Endothelial cell of umbilical vein (primary cell): ENCODE results near the gene ZBTB9.

Source experiments
- EZH2 ChIP-seq: IDR thresholded peaks from 2 replicates; pipeline ENCODE4 v1.6.1; 2012; ENCODE audit warnings: borderline replicate concordance, low read depth, mild to moderate bottlenecking, moderate library complexity, low read length, inconsistent platforms; ENCODE audit not compliant: severe bottlenecking
- GATA2 ChIP-seq: IDR thresholded peaks from 2 replicates; pipeline ENCODE4 v1.7.0; 2011; ENCODE audit warnings: low read depth, mild to moderate bottlenecking, moderate library complexity, mixed read lengths, low read length; ENCODE audit not compliant: insufficient read length, insufficient read depth
- JUN ChIP-seq: IDR thresholded peaks from 2 replicates; pipeline ENCODE4 v1.6.1; 2011; ENCODE audit warnings: borderline replicate concordance, low read depth; ENCODE audit not compliant: insufficient read length, insufficient read depth
- MYC ChIP-seq: IDR thresholded peaks from one replicate; pipeline ENCODE4 v1.6.1; 2011; ENCODE audit warnings: mild to moderate bottlenecking, low read depth, low read length
- POLR2A ChIP-seq: IDR thresholded peaks from 2 replicates; pipeline ENCODE4 v1.6.1; 2012; ENCODE audit warnings: low read depth, mild to moderate bottlenecking, control low read depth, low read length
- POLR2AphosphoS5 ChIP-seq: IDR thresholded peaks from 2 replicates; pipeline ENCODE4 v1.6.1; 2012; ENCODE audit warnings: low read depth, mild to moderate bottlenecking, control low read depth, low read length, moderate library complexity; ENCODE audit not compliant: insufficient read depth
- TF ChIP-seq, protein P1 (sequence below), 2 donors: IDR thresholded peaks; 1 replicate in 1 of 2; 2 replicates in 1 of 2; pipeline ENCODE4 v1.5.1; 2011; ENCODE audit warnings: low read length in 2 of 2, mild to moderate bottlenecking in 2 of 2, moderate library complexity in 2 of 2, control low read depth in 1 of 2, inconsistent platforms in 1 of 2, low read depth in 1 of 2; ENCODE audit not compliant: insufficient read depth in 1 of 2; ENCODE audit errors: extremely low read depth in 1 of 2
- TF ChIP-seq, protein P2 (sequence below): IDR thresholded peaks from 2 replicates; pipeline ENCODE4 v1.6.1; 2011; ENCODE audit not compliant: insufficient read depth, insufficient read length

DNA sequence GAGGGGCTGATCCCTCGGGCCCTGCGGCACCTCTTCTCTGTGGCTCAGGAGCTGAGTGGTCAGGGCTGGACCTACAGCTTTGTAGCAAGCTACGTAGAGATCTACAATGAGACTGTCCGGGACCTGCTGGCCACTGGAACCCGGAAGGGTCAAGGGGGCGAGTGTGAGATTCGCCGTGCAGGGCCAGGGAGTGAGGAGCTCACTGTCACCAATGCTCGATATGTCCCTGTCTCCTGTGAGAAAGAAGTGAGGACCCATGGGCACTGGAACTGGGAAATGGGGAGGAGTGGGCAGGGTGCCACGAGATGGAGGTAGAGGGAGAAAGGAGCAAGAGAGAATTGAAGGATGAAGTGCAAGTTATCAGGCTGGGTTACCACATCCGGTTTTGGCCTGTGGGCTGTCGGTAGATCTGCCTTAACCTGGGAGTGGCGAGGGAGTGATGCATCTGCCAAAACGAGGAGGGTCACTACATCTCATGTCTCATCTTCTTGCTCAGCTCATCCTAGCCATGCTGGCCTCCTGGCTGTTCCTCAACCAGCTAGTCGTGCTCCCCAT is 48.9 kb upstream of the ZBTB9 start:
- TF ChIP-seq POLR2A (no peak), POLR2AphosphoS5 (no peak), MYC (no peak), JUN (no peak), EZH2 (no peak), GATA2 (no peak)
- TF ChIP-seq, protein P1, sequence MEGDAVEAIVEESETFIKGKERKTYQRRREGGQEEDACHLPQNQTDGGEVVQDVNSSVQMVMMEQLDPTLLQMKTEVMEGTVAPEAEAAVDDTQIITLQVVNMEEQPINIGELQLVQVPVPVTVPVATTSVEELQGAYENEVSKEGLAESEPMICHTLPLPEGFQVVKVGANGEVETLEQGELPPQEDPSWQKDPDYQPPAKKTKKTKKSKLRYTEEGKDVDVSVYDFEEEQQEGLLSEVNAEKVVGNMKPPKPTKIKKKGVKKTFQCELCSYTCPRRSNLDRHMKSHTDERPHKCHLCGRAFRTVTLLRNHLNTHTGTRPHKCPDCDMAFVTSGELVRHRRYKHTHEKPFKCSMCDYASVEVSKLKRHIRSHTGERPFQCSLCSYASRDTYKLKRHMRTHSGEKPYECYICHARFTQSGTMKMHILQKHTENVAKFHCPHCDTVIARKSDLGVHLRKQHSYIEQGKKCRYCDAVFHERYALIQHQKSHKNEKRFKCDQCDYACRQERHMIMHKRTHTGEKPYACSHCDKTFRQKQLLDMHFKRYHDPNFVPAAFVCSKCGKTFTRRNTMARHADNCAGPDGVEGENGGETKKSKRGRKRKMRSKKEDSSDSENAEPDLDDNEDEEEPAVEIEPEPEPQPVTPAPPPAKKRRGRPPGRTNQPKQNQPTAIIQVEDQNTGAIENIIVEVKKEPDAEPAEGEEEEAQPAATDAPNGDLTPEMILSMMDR (IDR thresholded peaks at IDR 0.05; ENCODE audit: extremely low read depth in 1 of 2, insufficient read depth in 1 of 2, low read depth in 1 of 2, low read length in 2 of 2), result no peak
- TF ChIP-seq, protein P2, sequence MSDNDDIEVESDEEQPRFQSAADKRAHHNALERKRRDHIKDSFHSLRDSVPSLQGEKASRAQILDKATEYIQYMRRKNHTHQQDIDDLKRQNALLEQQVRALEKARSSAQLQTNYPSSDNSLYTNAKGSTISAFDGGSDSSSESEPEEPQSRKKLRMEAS, result no peak
